SK-N-SH treated with all-trans-retinoic acid at 6 μM for 48 hours (cell line): Measurements from ENCODE around the gene EXOC7.

Experiments
- ATAC-seq: fragments of 200-7000 bp; cut with Tn5 transposase; 3 replicates; pipeline ENCODE4 v1.9.1; 2020; ENCODE audit warnings: mild to moderate bottlenecking, moderate library complexity
- ARNTL ChIP-seq: fragments of 450-650 bp; formaldehyde crosslinking; IDR thresholded peaks from 2 replicates; pipeline ENCODE4 v1.5.0; 2020; ENCODE audit warnings: low read depth, mild to moderate bottlenecking, moderate library complexity, borderline replicate concordance
- BACH2 ChIP-seq: fragments of 250-450 bp; sonication (Bioruptor Pico); IDR thresholded peaks from 2 replicates; pipeline ENCODE4 v1.9.0; 2021; ENCODE audit warnings: mild to moderate bottlenecking, borderline replicate concordance
- CSDC2 ChIP-seq: fragments of 250-450 bp; sonication (Bioruptor Pico); IDR thresholded peaks from 2 replicates; pipeline ENCODE4 v1.5.0; 2020; ENCODE audit warnings: mild to moderate bottlenecking, moderate library complexity
- ISL1 ChIP-seq: fragments of 250-450 bp; sonication (Bioruptor Pico); IDR thresholded peaks from 2 replicates; pipeline ENCODE4 v2.1.2; 2022; ENCODE audit warnings: mild to moderate bottlenecking, moderate library complexity
- OSR1 ChIP-seq: fragments of 250-450 bp; sonication (Bioruptor Pico); IDR thresholded peaks from 2 replicates; pipeline ENCODE4 v1.8.0; 2022; ENCODE audit warnings: moderate library complexity, mild to moderate bottlenecking, inconsistent platforms
- PPARA ChIP-seq: fragments of 250-450 bp; sonication (Bioruptor Pico); IDR thresholded peaks from 2 replicates; pipeline ENCODE4 v1.5.0; 2020; ENCODE audit warnings: mild to moderate bottlenecking, borderline replicate concordance
- RARB ChIP-seq: fragments of 250-450 bp; sonication (Bioruptor Pico); IDR thresholded peaks from 2 replicates; pipeline ENCODE4 v1.8.0; 2021; ENCODE audit warnings: mild to moderate bottlenecking, moderate library complexity
- TOX ChIP-seq: fragments of 250-450 bp; sonication (Bioruptor Pico); IDR thresholded peaks from 2 replicates; pipeline ENCODE4 v1.8.0; 2021; ENCODE audit warnings: mild to moderate bottlenecking, moderate library complexity, borderline replicate concordance
- ZC3H10 ChIP-seq: fragments of 250-450 bp; sonication (Bioruptor Pico); IDR thresholded peaks from 2 replicates; pipeline ENCODE4 v1.5.1; 2021; ENCODE audit warnings: mild to moderate bottlenecking, moderate library complexity
- ZFP3 ChIP-seq: fragments of 250-450 bp; sonication (Bioruptor Pico); IDR thresholded peaks from 2 replicates; pipeline ENCODE4 v1.5.0; 2020; ENCODE audit warnings: mild to moderate bottlenecking, moderate library complexity
- ZFP30 ChIP-seq: fragments of 450-650 bp; formaldehyde crosslinking; IDR thresholded peaks from 2 replicates; pipeline ENCODE4 v1.5.0; 2022; ENCODE audit warnings: mild to moderate bottlenecking, moderate library complexity
- ZNF565 ChIP-seq: fragments of 450-650 bp; formaldehyde crosslinking; conservative IDR thresholded peaks from 2 replicates; pipeline ENCODE4 v1.5.0; 2020; ENCODE audit warnings: low read depth, mild to moderate bottlenecking, moderate library complexity
- ZNF70 ChIP-seq: fragments of 450-650 bp; formaldehyde crosslinking; IDR thresholded peaks from 2 replicates; pipeline ENCODE4 v1.5.0; 2020; ENCODE audit warnings: mild to moderate bottlenecking, moderate library complexity
- TF ChIP-seq, protein P1 (sequence below): fragments of 250-450 bp; sonication (Bioruptor Pico); IDR thresholded peaks from 2 replicates; pipeline ENCODE4 v1.5.1; 2020; ENCODE audit warnings: low read depth, mild to moderate bottlenecking, moderate library complexity
- TF ChIP-seq, protein P2 (sequence below): fragments of 250-450 bp; sonication (Bioruptor Pico); IDR thresholded peaks from 2 replicates; pipeline ENCODE4 v1.5.0; 2020; ENCODE audit warnings: mild to moderate bottlenecking, moderate library complexity
- TF ChIP-seq, protein P3 (sequence below): fragments of 250-450 bp; sonication (Bioruptor Pico); IDR thresholded peaks from 2 replicates; pipeline ENCODE4 v1.5.1; 2021; ENCODE audit warnings: mild to moderate bottlenecking, moderate library complexity
- TF ChIP-seq, protein P4 (sequence below): fragments of 250-450 bp; sonication (Bioruptor Pico); IDR thresholded peaks from 2 replicates; pipeline ENCODE4 v1.8.0; 2021; ENCODE audit warnings: low read depth, mild to moderate bottlenecking, moderate library complexity, borderline replicate concordance

EXOC7 gene

DNA sequence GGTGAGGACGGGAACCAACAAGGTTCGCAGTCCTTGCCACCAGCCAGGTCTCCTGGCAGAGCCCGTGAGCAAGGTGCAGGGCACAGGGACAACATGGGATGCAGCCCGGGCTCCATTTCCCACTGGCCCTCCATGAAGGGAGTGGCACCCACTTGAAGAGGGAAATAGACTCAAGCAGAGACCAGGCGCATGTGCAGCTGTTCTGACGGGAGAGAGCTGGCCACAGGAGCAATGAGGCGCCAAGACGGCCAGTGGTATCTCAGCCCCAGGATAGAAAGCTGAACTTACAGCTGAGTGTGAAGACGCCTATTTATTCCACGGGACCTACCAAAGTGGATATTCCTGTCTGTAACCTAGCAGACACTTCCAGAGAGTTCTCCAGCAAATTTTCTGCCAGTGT, 45.6 kb upstream of the EXOC7 start:
- no peak for ATAC-seq
- TF ChIP-seq, protein P1, sequence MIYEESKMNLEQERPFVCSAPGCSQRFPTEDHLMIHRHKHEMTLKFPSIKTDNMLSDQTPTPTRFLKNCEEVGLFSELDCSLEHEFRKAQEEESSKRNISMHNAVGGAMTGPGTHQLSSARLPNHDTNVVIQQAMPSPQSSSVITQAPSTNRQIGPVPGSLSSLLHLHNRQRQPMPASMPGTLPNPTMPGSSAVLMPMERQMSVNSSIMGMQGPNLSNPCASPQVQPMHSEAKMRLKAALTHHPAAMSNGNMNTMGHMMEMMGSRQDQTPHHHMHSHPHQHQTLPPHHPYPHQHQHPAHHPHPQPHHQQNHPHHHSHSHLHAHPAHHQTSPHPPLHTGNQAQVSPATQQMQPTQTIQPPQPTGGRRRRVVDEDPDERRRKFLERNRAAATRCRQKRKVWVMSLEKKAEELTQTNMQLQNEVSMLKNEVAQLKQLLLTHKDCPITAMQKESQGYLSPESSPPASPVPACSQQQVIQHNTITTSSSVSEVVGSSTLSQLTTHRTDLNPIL (CRISPR knock-in tag), result no peak
- TF ChIP-seq ARNTL (CRISPR knock-in tag), result no peak
- TF ChIP-seq ZC3H10 (CRISPR knock-in tag), result no peak
- TF ChIP-seq TOX (CRISPR knock-in tag), result no peak
- TF ChIP-seq, protein P2, sequence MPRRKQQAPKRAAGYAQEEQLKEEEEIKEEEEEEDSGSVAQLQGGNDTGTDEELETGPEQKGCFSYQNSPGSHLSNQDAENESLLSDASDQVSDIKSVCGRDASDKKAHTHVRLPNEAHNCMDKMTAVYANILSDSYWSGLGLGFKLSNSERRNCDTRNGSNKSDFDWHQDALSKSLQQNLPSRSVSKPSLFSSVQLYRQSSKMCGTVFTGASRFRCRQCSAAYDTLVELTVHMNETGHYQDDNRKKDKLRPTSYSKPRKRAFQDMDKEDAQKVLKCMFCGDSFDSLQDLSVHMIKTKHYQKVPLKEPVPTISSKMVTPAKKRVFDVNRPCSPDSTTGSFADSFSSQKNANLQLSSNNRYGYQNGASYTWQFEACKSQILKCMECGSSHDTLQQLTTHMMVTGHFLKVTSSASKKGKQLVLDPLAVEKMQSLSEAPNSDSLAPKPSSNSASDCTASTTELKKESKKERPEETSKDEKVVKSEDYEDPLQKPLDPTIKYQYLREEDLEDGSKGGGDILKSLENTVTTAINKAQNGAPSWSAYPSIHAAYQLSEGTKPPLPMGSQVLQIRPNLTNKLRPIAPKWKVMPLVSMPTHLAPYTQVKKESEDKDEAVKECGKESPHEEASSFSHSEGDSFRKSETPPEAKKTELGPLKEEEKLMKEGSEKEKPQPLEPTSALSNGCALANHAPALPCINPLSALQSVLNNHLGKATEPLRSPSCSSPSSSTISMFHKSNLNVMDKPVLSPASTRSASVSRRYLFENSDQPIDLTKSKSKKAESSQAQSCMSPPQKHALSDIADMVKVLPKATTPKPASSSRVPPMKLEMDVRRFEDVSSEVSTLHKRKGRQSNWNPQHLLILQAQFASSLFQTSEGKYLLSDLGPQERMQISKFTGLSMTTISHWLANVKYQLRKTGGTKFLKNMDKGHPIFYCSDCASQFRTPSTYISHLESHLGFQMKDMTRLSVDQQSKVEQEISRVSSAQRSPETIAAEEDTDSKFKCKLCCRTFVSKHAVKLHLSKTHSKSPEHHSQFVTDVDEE, result no peak
- TF ChIP-seq ZFP3 (CRISPR knock-in tag), result no peak
- TF ChIP-seq, protein P3, sequence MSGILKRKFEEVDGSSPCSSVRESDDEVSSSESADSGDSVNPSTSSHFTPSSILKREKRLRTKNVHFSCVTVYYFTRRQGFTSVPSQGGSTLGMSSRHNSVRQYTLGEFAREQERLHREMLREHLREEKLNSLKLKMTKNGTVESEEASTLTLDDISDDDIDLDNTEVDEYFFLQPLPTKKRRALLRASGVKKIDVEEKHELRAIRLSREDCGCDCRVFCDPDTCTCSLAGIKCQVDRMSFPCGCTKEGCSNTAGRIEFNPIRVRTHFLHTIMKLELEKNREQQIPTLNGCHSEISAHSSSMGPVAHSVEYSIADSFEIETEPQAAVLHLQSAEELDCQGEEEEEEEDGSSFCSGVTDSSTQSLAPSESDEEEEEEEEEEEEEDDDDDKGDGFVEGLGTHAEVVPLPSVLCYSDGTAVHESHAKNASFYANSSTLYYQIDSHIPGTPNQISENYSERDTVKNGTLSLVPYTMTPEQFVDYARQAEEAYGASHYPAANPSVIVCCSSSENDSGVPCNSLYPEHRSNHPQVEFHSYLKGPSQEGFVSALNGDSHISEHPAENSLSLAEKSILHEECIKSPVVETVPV (CRISPR knock-in tag), result no peak
- TF ChIP-seq ISL1, result no peak
- no peak for TF ChIP-seq PPARA
- TF ChIP-seq, protein P4, sequence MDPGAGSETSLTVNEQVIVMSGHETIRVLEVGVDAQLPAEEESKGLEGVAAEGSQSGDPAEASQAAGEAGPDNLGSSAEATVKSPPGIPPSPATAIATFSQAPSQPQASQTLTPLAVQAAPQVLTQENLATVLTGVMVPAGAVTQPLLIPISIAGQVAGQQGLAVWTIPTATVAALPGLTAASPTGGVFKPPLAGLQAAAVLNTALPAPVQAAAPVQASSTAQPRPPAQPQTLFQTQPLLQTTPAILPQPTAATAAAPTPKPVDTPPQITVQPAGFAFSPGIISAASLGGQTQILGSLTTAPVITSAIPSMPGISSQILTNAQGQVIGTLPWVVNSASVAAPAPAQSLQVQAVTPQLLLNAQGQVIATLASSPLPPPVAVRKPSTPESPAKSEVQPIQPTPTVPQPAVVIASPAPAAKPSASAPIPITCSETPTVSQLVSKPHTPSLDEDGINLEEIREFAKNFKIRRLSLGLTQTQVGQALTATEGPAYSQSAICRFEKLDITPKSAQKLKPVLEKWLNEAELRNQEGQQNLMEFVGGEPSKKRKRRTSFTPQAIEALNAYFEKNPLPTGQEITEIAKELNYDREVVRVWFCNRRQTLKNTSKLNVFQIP (CRISPR knock-in tag), result no peak
- TF ChIP-seq ZNF565, result no peak

DNA sequence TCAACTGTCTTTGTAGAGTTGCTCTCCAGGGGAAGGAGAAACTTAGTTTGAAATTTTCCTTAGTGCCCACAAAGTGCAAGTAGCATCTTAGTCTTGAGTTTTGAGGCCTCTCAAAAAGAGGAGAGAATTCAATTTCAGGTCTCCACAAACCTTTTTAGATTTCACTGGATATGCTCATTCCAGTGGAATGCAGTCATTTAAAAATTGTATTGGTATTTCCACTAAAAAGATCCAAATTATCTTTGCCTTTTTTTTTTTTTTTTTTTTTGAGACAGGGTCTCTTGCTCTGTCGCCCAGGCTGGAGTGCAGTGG, 44.4 kb upstream of the EXOC7 start:
- ATAC-seq, result no peak
- TF ChIP-seq ZFP30 (CRISPR knock-in tag) (no peak), ZC3H10 (CRISPR knock-in tag) (no peak), BACH2 (CRISPR knock-in tag) (no peak), OSR1 (CRISPR knock-in tag) (no peak), PPARA (no peak), RARB (no peak)
- TF ChIP-seq, protein P3 (CRISPR knock-in tag), result no peak
- TF ChIP-seq, protein P4 (CRISPR knock-in tag), result no peak

DNA sequence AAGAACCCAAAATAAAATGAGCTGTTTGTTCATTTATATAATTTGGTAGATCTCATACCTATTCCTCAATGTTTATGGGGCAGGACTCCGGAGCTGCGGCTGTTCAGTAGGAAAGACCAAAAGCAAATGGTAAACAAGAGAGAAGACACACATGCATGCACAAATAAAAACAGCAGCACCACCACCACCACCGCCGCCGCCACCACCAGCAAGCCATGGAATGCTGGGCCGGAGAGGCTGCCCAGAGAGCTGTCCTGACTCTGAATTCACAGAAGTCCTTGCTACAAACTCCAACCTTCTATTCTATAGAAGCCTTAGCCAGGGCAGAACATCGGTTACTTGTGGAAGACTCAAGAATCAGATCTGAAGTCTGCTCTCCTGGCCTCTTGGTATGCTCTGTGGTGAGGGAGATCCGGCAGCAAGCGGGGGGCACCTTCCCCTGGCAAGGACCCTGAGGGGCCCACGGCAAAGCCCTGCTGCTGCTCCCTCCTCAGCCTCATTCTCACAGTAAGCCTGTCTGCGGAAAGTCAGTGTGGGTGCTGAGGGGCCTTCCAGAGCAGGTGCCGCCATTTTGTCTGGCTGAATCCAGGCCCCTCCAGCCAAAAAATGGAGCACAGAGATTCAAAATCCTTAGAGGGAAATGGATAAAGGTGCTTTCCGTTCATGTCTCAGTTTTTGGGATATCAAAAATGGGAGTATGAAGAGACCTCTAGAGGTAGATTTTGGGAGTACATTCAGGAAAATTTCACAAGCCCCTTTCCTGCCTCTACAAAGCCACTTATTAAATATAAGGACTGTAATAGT, 43.8 kb upstream of the EXOC7 start:
- TF ChIP-seq CSDC2 (CRISPR knock-in tag) (no peak), ZFP30 (CRISPR knock-in tag) (no peak), ZNF70 (no peak), ZNF565 (no peak), RARB (no peak), ZC3H10 (CRISPR knock-in tag) (no peak), BACH2 (CRISPR knock-in tag) (no peak)
- TF ChIP-seq, protein P2, result no peak

More for the DNA sequence above, 43.8 kb upstream of the EXOC7 start:
- ATAC-seq, result peak; percentile 63
